ENCODE data around the gene CARD6. TPM values are rescaled to one million over a fixed set of nuclear protein-coding genes. Genes with fewer than 3 reads are reported as not detected.

Gene CARD6
- total RNA-seq, 1 donor from 2014 or later = 24.1 TPM

- Histone ChIP-seq H3K27me3 (no peaks in the 10 kb centered on the region), H3K4me3 (peak overlapping the region; percentile 89), H3K36me3 (no peaks in the 10 kb centered on the region), H3K9me3 (no peaks in the 10 kb centered on the region), H3K4me1 (peaks cover 19% of the 10 kb centered on the region), H3K27ac (peak overlapping the region; percentile 91)
- intact Hi-C loops (cut with DNase I) = no loop called here
- DNase-seq (peak; percentile 87), ATAC-seq (peak; percentile 80)
- TF ChIP-seq CTCF (IDR thresholded peaks at IDR 0.05) = no peak
Measured at GRCh38 chr5:40797273-40798011, 43.7 kb upstream of the CARD6 start.

- ATAC-seq (peak; percentile 98), DNase-seq (peak; percentile 94)
- intact Hi-C loops (cut with DNase I) = no loop called here
- Histone ChIP-seq H3K9me3 (no peaks in the 10 kb centered on the region), H3K27ac (peak within 1 kb of the TSS; percentile 91), H3K36me3 (no peaks in the 10 kb centered on the region), H3K4me1 (peaks cover 19% of the 10 kb centered on the region), H3K4me3 (peak within 1 kb of the TSS; percentile 89), H3K27me3 (no peaks in the 10 kb centered on the region)
- peak; percentile 65 for TF ChIP-seq CTCF (IDR thresholded peaks at IDR 0.05)
Measured at GRCh38 chr5:40798012-40798800, 43.0 kb upstream of the CARD6 start, which contains the start of gene PRKAA1. Gene PRKAA1, minus strand, starts transcription at chr5:40798374. Its CDS starts 185 bp downstream, at chr5:40798189.

GRCh38 chr5:40798801-40799210, 42.4 kb upstream of the CARD6 start:
- intact Hi-C loops (cut with DNase I) = no loop called here
- ATAC-seq = no peak
- no peaks in the 10 kb centered on the region for H3K9me3 ChIP-seq
- DNase-seq = no peak
- peaks cover 19% of the 10 kb centered on the region for H3K4me1 ChIP-seq
- peak overlapping the region; percentile 87 for H3K27ac ChIP-seq
- TF ChIP-seq CTCF (IDR thresholded peaks at IDR 0.05) = no peak
- H3K4me3 ChIP-seq = peak overlapping the region; percentile 89
- H3K27me3 ChIP-seq = no peaks in the 10 kb centered on the region
- H3K36me3 ChIP-seq = no peaks in the 10 kb centered on the region

- Histone ChIP-seq H3K36me3 (no peaks in the 10 kb centered on the region), H3K4me3 (peak overlapping the region; percentile 89), H3K27ac (no peak overlapping the region), H3K9me3 (no peaks in the 10 kb centered on the region), H3K4me1 (peaks cover 19% of the 10 kb centered on the region), H3K27me3 (no peaks in the 10 kb centered on the region)
- DNase-seq (no peak), ATAC-seq (no peak)
- intact Hi-C loops (cut with DNase I) = no loop called here
- TF ChIP-seq CTCF (IDR thresholded peaks at IDR 0.05) = no peak
Measured at GRCh38 chr5:40799258-40799657, 41.9 kb upstream of the CARD6 start.

GRCh38 chr5:40801771-40802562, 39.2 kb upstream of the CARD6 start:
- DNase-seq (no peak), ATAC-seq (no peak)
- no peaks in the 10 kb centered on the region for H3K36me3 ChIP-seq
- no peak overlapping the region for H3K27ac ChIP-seq
- TF ChIP-seq CTCF (IDR thresholded peaks at IDR 0.05) = no peak
- peaks cover 2% of the 10 kb centered on the region for H3K4me1 ChIP-seq
- H3K27me3 ChIP-seq = no peaks in the 10 kb centered on the region
- H3K4me3 ChIP-seq = no peak overlapping the region
- H3K9me3 ChIP-seq = no peaks in the 10 kb centered on the region
- intact Hi-C loops (cut with DNase I) = no loop called here

Data from upper lobe of right lung (tissue), 1 donor.